Psoas muscle (tissue), 8 donors: ENCODE data around the gene KRT28. TPM values are rescaled to one million over a fixed set of nuclear protein-coding genes. Genes with fewer than 3 reads are reported as not detected.
"Not testable (repeated sequence)": the region's sequence is repeated elsewhere in the genome, so short reads cannot be mapped to it uniquely, and the experiment has no call there.

ENCODE experiments used
- ATAC-seq, 4 donors: fragments of 200-7000 bp; cut with Tn5 transposase; one replicate each; pipeline ENCODE4 v1.9.1; 2020; ENCODE audit warnings: moderate library complexity in 3 of 4, mild to moderate bottlenecking in 2 of 4
- DNase-seq, 2 donors: peaks; one replicate each; pipeline ENCODE4 v3.0.0-alpha.2; 2020
- H3K27ac ChIP-seq: fragments of 200-600 bp; one replicate; pipeline ENCODE4 v1.8.0; 2022
- H3K27me3 ChIP-seq, 3 donors: fragments of 200-600 bp in 1 of 3; one replicate each; pipeline versions ENCODE4 v1.6.1 to v1.8.0; 2013 to 2022; ENCODE audit warnings: low read length in 2 of 3, mild to moderate bottlenecking in 2 of 3, moderate library complexity in 1 of 3; ENCODE audit not compliant: insufficient read depth in 3 of 3
- H3K36me3 ChIP-seq, 2 donors: fragments of 200-600 bp in 1 of 2; one replicate each; pipeline versions ENCODE4 v1.6.1 to v1.8.0; 2013 to 2022; ENCODE audit warnings: low read depth in 1 of 2, mild to moderate bottlenecking in 1 of 2, moderate library complexity in 1 of 2; ENCODE audit not compliant: insufficient read depth in 1 of 2
- H3K4me1 ChIP-seq: fragments of 200-600 bp; one replicate; pipeline ENCODE4 v1.8.0; 2022
- H3K4me3 ChIP-seq: fragments of 200-600 bp; one replicate; pipeline ENCODE4 v1.8.0; 2022; ENCODE audit warnings: mild to moderate bottlenecking
- H3K9me3 ChIP-seq: fragments of 200-600 bp; one replicate; pipeline ENCODE4 v1.8.0; 2022
- CTCF ChIP-seq: fragments of 200-600 bp; IDR thresholded peaks from one replicate; pipeline ENCODE4 v1.8.0; 2022; ENCODE audit warnings: antibody characterized with exemption
- WGBS, 3 donors: extraction: QIAGEN DNeasy Blood & Tissue Kit; methylation state at CpG; one replicate each; pipeline versions ENCODE4 v1.1.6 to v1.1.7; 2013; 5-methylcytosine and 5-hydroxymethylcytosine counted together
- intact Hi-C, 2 donors: fragments of 100-400 bp; cut with DNase I; formaldehyde crosslinking; loops; one replicate each; pipeline versions ENCODE4 v1.11.0 to v1.14.2; 2022
- polyA plus RNA-seq, 3 donors: library from polyadenylated mRNA; stranded (reverse); fragments of 200-250 nt; gene quantifications; one replicate each; pipeline ENCODE4 v1.2.3, GENCODE V29; 2013
- total RNA-seq, 4 donors: library from RNA; stranded (reverse); fragmentation: NEBNext Ultra II Directional in 2 of 4; extraction: Animal tissue kit (Norgen Biotek cat#: 25700) in 2 of 4; gene quantifications; one replicate each; pipeline versions ENCODE4 v1.2.1 to v1.2.4, GENCODE V29; 2021 to 2023
- donor health status: healthy with polysubstance abuse.
- donor health status: DM: no; HTN: no; CAD: no; lungs with moderate emphysema.
- donor health status: Bipolar disorder and iron deficiency.
- donor health status: healthy.
- donor health status: DM: yes; HTN: yes; CAD: no.
- donor health status: DM: no; HTN: no; CAD: no.
- donor health status: DM: no; HTN: no; CAD: no.
- donor health status: DM: yes; HTN: yes; CAD: no.

Gene KRT28
- total and polyA plus RNA-seq, 7 donors = not detected

GRCh38 chr17:40817103-40817682 lies 17.4 kb upstream of the KRT28 start:
- no peak for TF ChIP-seq CTCF
- peaks cover 0 to 8% (median 0%) of the 10 kb centered on the region in 3 donors for H3K27me3 ChIP-seq
- H3K9me3 ChIP-seq = no peaks in the 10 kb centered on the region
- intact Hi-C loops = no loop called here
- H3K4me1 ChIP-seq = peaks cover 17% of the 10 kb centered on the region
- WGBS, 3 donors = 94 to 96% (median 95%) methylated on average over 4 of the region's 4 CpGs
- peaks cover 4 to 14% of the 10 kb centered on the region in 2 donors for H3K36me3 ChIP-seq
- peak overlapping the region; percentile 89 for H3K4me3 ChIP-seq
- no peak for DNase-seq
- ATAC-seq = no peak
- H3K27ac ChIP-seq = no peak overlapping the region

- ATAC-seq = no peak
- no peak overlapping the region for H3K27ac ChIP-seq
- TF ChIP-seq CTCF = no peak
- peaks cover 4 to 14% of the 10 kb centered on the region in 2 donors for H3K36me3 ChIP-seq
- no peak for DNase-seq
- no peak overlapping the region for H3K4me3 ChIP-seq
- no peaks in the 10 kb centered on the region for H3K9me3 ChIP-seq
- H3K27me3 ChIP-seq = peaks cover 0 to 11% (median 0%) of the 10 kb centered on the region in 3 donors
- intact Hi-C loops = no loop called here
- 85 to 93% (median 89%) methylated on average over 3 of the region's 3 CpGs for WGBS, 3 donors
- peaks cover 17% of the 10 kb centered on the region for H3K4me1 ChIP-seq
Measured at GRCh38 chr17:40816569-40816968, 16.8 kb upstream of the KRT28 start.

GRCh38 chr17:40815381-40815780 lies 15.6 kb upstream of the KRT28 start:
- intact Hi-C loops = no loop called here
- no peak overlapping the region for H3K27ac ChIP-seq
- no peak for DNase-seq

GRCh38 chr17:40814657-40815056 lies 14.9 kb upstream of the KRT28 start:
- Histone ChIP-seq H3K27me3 (peaks cover 0 to 28% (median 0%) of the 10 kb centered on the region in 3 donors), H3K36me3 (peaks cover 4 to 14% of the 10 kb centered on the region in 2 donors)
- WGBS, 3 donors = 82 to 88% (median 83%) methylated on average over 3 of the region's 3 CpGs
- DNase-seq, H3K27ac ChIP-seq, intact Hi-C loops, H3K9me3 ChIP-seq, H3K4me1 ChIP-seq, ATAC-seq, H3K4me3 ChIP-seq: not testable (repeated sequence)

More at GRCh38 chr17:40815381-40815780, 15.6 kb upstream of the KRT28 start:
- Histone ChIP-seq H3K4me3 (no peak overlapping the region), H3K27me3 (peaks cover 0 to 20% (median 0%) of the 10 kb centered on the region in 3 donors), H3K9me3 (no peaks in the 10 kb centered on the region), H3K4me1 (peaks cover 17% of the 10 kb centered on the region), H3K36me3 (peaks cover 4 to 14% of the 10 kb centered on the region in 2 donors)
- ATAC-seq = no peak
- WGBS, 3 donors = 89 to 95% (median 94%) methylated on average over 1 of the region's 1 CpG
- TF ChIP-seq CTCF = no peak

GRCh38 chr17:40813804-40814203 lies 14.0 kb upstream of the KRT28 start:
- no peak for ATAC-seq
- no peak overlapping the region for H3K4me3 ChIP-seq
- TF ChIP-seq CTCF = no peak
- no peak for DNase-seq
- H3K27me3 ChIP-seq = peaks cover 0 to 36% (median 0%) of the 10 kb centered on the region in 3 donors
- H3K4me1 ChIP-seq = peaks cover 7% of the 10 kb centered on the region
- peaks cover 4 to 14% of the 10 kb centered on the region in 2 donors for H3K36me3 ChIP-seq
- H3K9me3 ChIP-seq = no peaks in the 10 kb centered on the region
- intact Hi-C loops = no loop called here
- 66 to 73% (median 67%) methylated on average over 4 of the region's 4 CpGs for WGBS, 3 donors
- H3K27ac ChIP-seq = no peak overlapping the region
